NCI-H526 treated with DMSO at 0.1 percent for 48 hours (cell line): Measurements from ENCODE around the gene CNNM1.
A peak's percentile ranks its signal among the peaks of the same experiment; 100 is the strongest.

Source experiments
- DNase-seq: peaks from one replicate; lab custom pipeline; 2025; lab: John Stamatoyannopoulos, UW

Gene CNNM1

GRCh38 chr10:99329304-99329553, at the start of gene CNNM1:
Gene CNNM1, plus strand, starts transcription at chr10:99329356. Its CDS starts 32 bp downstream, at chr10:99329388.
- DNase-seq: peak; percentile 26

GRCh38 chr10:99279626-99280111, 49.5 kb upstream of the CNNM1 start:
- DNase-seq: peak; percentile 89

- peak; percentile 58 for DNase-seq
These were observed 48.7 kb upstream of the CNNM1 start for GRCh38 chr10:99280472-99280871.

GRCh38 chr10:99285881-99286280, 43.3 kb upstream of the CNNM1 start:
- no peak for DNase-seq

- no peak for DNase-seq
These were observed 38.9 kb upstream of the CNNM1 start for GRCh38 chr10:99290306-99290705.

GRCh38 chr10:99292159-99292558, 37.0 kb upstream of the CNNM1 start:
- DNase-seq: no peak

GRCh38 chr10:99296605-99297004, 32.6 kb upstream of the CNNM1 start:
- no peak for DNase-seq

- no peak for DNase-seq
These were observed 32.1 kb upstream of the CNNM1 start for GRCh38 chr10:99297033-99297432.

- no peak for DNase-seq
These were observed 25.0 kb upstream of the CNNM1 start for GRCh38 chr10:99303899-99304861.

- no peak for DNase-seq
These were observed 24.3 kb upstream of the CNNM1 start for GRCh38 chr10:99304862-99305229.

- no peak for DNase-seq
These were observed 16.7 kb upstream of the CNNM1 start for GRCh38 chr10:99312501-99312900.

GRCh38 chr10:99315853-99316252, 13.3 kb upstream of the CNNM1 start:
- no peak for DNase-seq

- DNase-seq: no peak
These were observed 12.8 kb upstream of the CNNM1 start for GRCh38 chr10:99316374-99316773.

GRCh38 chr10:99318048-99318447, 11.1 kb upstream of the CNNM1 start:
- no peak for DNase-seq

- DNase-seq: no peak
These were observed 10.7 kb upstream of the CNNM1 start for GRCh38 chr10:99318475-99318874.

- DNase-seq: no peak
These were observed 3.9 kb upstream of the CNNM1 start for GRCh38 chr10:99325281-99325680.

- DNase-seq: no peak
These were observed 2.3 kb upstream of the CNNM1 start for GRCh38 chr10:99326871-99327270.

GRCh38 chr10:99328579-99329303, 415 bp upstream of the CNNM1 start:
- peak; percentile 25 for DNase-seq

- DNase-seq: peak; percentile 2
These were observed 594 bp downstream of the CNNM1 start for GRCh38 chr10:99329554-99330346.

GRCh38 chr10:99330347-99330924, 1.3 kb downstream of the CNNM1 start:
- peak; percentile 18 for DNase-seq

GRCh38 chr10:99331207-99331803, 2.1 kb downstream of the CNNM1 start:
- DNase-seq: no peak
